ENCODE data around the gene C22orf39. TPM values are rescaled to one million over a fixed set of nuclear protein-coding genes. Genes with fewer than 3 reads are reported as not detected.

Gene C22orf39
- total RNA-seq (16.2 and 17.7 TPM in 2 replicates), polyA plus RNA-seq (14.2 and 15.9 TPM in 2 replicates), polyA minus RNA-seq (ENCODE audit: low replicate concordance) (11.3 and 18.6 TPM in 2 replicates)
- 17.3 and 17.4 TPM in 2 replicates for polyA plus RNA-seq (2012)

GRCh38 chr22:19447330-19448075, at the start of gene C22orf39:
TSS of gene C22orf39 (minus strand) at chr22:19447711. CDS start at chr22:19447688, 23 bp downstream.
- Histone ChIP-seq H3K4me3 (replicated peaks in 1 of 4; ENCODE audit: control extremely low read depth in 1 of 4, insufficient read depth in 1 of 4, low read depth in 3 of 4, low read length in 4 of 4) (peak within 1 kb of the TSS; percentile 70 to 88 (median 83)), H2AFZ (ENCODE audit: low read length) (peak within 1 kb of the TSS; percentile 82), H4K20me1 (ENCODE audit: control insufficient read depth, extremely low read depth, insufficient read depth, low read length) (no peaks in the 10 kb centered on the region), H3K27ac (ENCODE audit: insufficient read depth, low read length) (peak within 1 kb of the TSS; percentile 81), H3K9ac (ENCODE audit: insufficient read depth, low read length) (peak within 1 kb of the TSS; percentile 82), H3K79me2 (ENCODE audit: control insufficient read depth, insufficient read depth, low read length) (peaks cover 23% of the 10 kb centered on the region), H3K9me3 (ENCODE audit: control insufficient read depth, insufficient read depth, low read depth, low read length) (no peaks in the 10 kb centered on the region), H3K36me3 (ENCODE audit: control insufficient read depth, insufficient read depth, low read length) (peaks cover 5% of the 10 kb centered on the region), H3K27me3 (ENCODE audit: control insufficient read depth, insufficient read depth, low read length) (no peaks in the 10 kb centered on the region), H3K4me1 (ENCODE audit: control insufficient read depth, extremely low read depth, insufficient read depth, low read length) (peaks cover 2% of the 10 kb centered on the region), H3K4me2 (ENCODE audit: extremely low read depth, insufficient read depth, low read length) (peak within 1 kb of the TSS; percentile 99)
- no peak for TF ChIP-seq EZH2 (IDR thresholded peaks at IDR 0.05; ENCODE audit: low read length, missing control alignments)
- DNase-seq (ENCODE audit: low read depth in 2 of 2), result peak; percentile 92 to 94

GRCh38 chr22:19497245-19497644, 49.7 kb upstream of the C22orf39 start:
- Histone ChIP-seq H3K79me2 (ENCODE audit: control insufficient read depth, insufficient read depth, low read length) (no peaks in the 10 kb centered on the region), H2AFZ (ENCODE audit: low read length) (peak overlapping the region; percentile 6), H3K27me3 (ENCODE audit: control insufficient read depth, insufficient read depth, low read length) (no peaks in the 10 kb centered on the region), H3K9ac (ENCODE audit: insufficient read depth, low read length) (peak overlapping the region; percentile 20), H4K20me1 (ENCODE audit: control insufficient read depth, extremely low read depth, insufficient read depth, low read length) (no peaks in the 10 kb centered on the region), H3K36me3 (ENCODE audit: control insufficient read depth, insufficient read depth, low read length) (peaks cover 3% of the 10 kb centered on the region), H3K4me1 (ENCODE audit: control insufficient read depth, extremely low read depth, insufficient read depth, low read length) (peaks cover 3% of the 10 kb centered on the region), H3K9me3 (ENCODE audit: control insufficient read depth, insufficient read depth, low read depth, low read length) (no peaks in the 10 kb centered on the region), H3K4me2 (ENCODE audit: extremely low read depth, insufficient read depth, low read length) (no peak overlapping the region), H3K27ac (ENCODE audit: insufficient read depth, low read length) (peak overlapping the region; percentile 60), H3K4me3 (replicated peaks in 1 of 4; ENCODE audit: control extremely low read depth in 1 of 4, insufficient read depth in 1 of 4, low read depth in 3 of 4, low read length in 4 of 4) (no peak overlapping the region)
- DNase-seq (ENCODE audit: low read depth in 2 of 2), result peak; percentile 78 to 93
- TF ChIP-seq EZH2 (IDR thresholded peaks at IDR 0.05; ENCODE audit: low read length, missing control alignments) (no peak), CTCF (conservative IDR thresholded peaks at IDR 0.05 in 1 of 2, IDR thresholded peaks at IDR 0.05 in 1 of 2; ENCODE audit: low read depth in 1 of 2, low read length in 2 of 2) (no peak)

- H3K27ac ChIP-seq (ENCODE audit: insufficient read depth, low read length), result no peak overlapping the region
- H3K9ac ChIP-seq (ENCODE audit: insufficient read depth, low read length), result no peak overlapping the region
- no peak for DNase-seq (ENCODE audit: low read depth in 2 of 2)
- H3K79me2 ChIP-seq (ENCODE audit: control insufficient read depth, insufficient read depth, low read length), result no peaks in the 10 kb centered on the region
- H2AFZ ChIP-seq (ENCODE audit: low read length), result no peak overlapping the region
- H3K27me3 ChIP-seq (ENCODE audit: control insufficient read depth, insufficient read depth, low read length), result no peaks in the 10 kb centered on the region
- no peak overlapping the region for H3K4me3 ChIP-seq (replicated peaks in 1 of 4; ENCODE audit: control extremely low read depth in 1 of 4, insufficient read depth in 1 of 4, low read depth in 3 of 4, low read length in 4 of 4)
- H3K4me2 ChIP-seq (ENCODE audit: extremely low read depth, insufficient read depth, low read length), result no peak overlapping the region
- H3K36me3 ChIP-seq (ENCODE audit: control insufficient read depth, insufficient read depth, low read length), result peaks cover 3% of the 10 kb centered on the region
- no peaks in the 10 kb centered on the region for H4K20me1 ChIP-seq (ENCODE audit: control insufficient read depth, extremely low read depth, insufficient read depth, low read length)
- TF ChIP-seq CTCF (conservative IDR thresholded peaks at IDR 0.05 in 1 of 2, IDR thresholded peaks at IDR 0.05 in 1 of 2; ENCODE audit: low read depth in 1 of 2, low read length in 2 of 2), result no peak
- no peak for TF ChIP-seq EZH2 (IDR thresholded peaks at IDR 0.05; ENCODE audit: low read length, missing control alignments)
- no peaks in the 10 kb centered on the region for H3K9me3 ChIP-seq (ENCODE audit: control insufficient read depth, insufficient read depth, low read depth, low read length)
- peaks cover 3% of the 10 kb centered on the region for H3K4me1 ChIP-seq (ENCODE audit: control insufficient read depth, extremely low read depth, insufficient read depth, low read length)
Measured at GRCh38 chr22:19496324-19496630, 48.8 kb upstream of the C22orf39 start.
